HFFc6 (cell line): ENCODE measurements around the gene TWIST1. TPM values are rescaled to one million over a fixed set of nuclear protein-coding genes. Genes with fewer than 3 reads are reported as not detected.

Source experiments
- DNase-seq: peaks from one replicate; pipeline ENCODE4 v3.0.0-alpha.2; 2018
- H3K27ac Mint-ChIP-seq: 2 replicates; pipeline ENCODE4 v1.8.0; 2020; ENCODE audit warnings: mild to moderate bottlenecking, mixed read lengths
- H3K27me3 Mint-ChIP-seq: 2 replicates; pipeline ENCODE4 v1.8.0; 2021; ENCODE audit warnings: mild to moderate bottlenecking, moderate library complexity, mixed read lengths; ENCODE audit not compliant: insufficient read depth
- H3K36me3 Mint-ChIP-seq: 2 replicates; pipeline ENCODE4 v1.8.0; 2021; ENCODE audit warnings: low read depth, mixed read lengths
- H3K4me1 Mint-ChIP-seq: 2 replicates; pipeline ENCODE4 v1.8.0; 2020; ENCODE audit warnings: low read depth, mixed read lengths
- H3K4me3 Mint-ChIP-seq: 2 replicates; pipeline ENCODE4 v1.8.0; 2020; ENCODE audit warnings: mild to moderate bottlenecking, moderate library complexity, mixed read lengths
- H3K9me3 Mint-ChIP-seq: 2 replicates; pipeline ENCODE4 v1.8.0; 2020; ENCODE audit warnings: mild to moderate bottlenecking, mixed read lengths
- CTCF ChIP-seq: fragments of 200-600 bp; sonication (generic); IDR thresholded peaks from 2 replicates; pipeline ENCODE4 v1.5.0; 2021; ENCODE audit warnings: antibody characterized with exemption, mild to moderate bottlenecking
- total RNA-seq, 6 experiments: library from RNA; stranded (reverse); fragmentation: NEBNext Ultra II Directional; extraction: Animal tissue kit (Norgen Biotek cat#: 25700); gene quantifications; 2 replicates in 1 of 6; 3 replicates in 5 of 6; pipeline ENCODE4 v1.2.3, GENCODE V29; 2021

The TWIST1 gene
- total RNA-seq, 6 experiments from 2014 or later = 37.7 to 47.8 (median 46.9) TPM

GRCh38 chr7:19102884-19103283 is 14.6 kb downstream of the TWIST1 start:
- H3K4me1 Mint-ChIP-seq = peaks cover 98% of the 10 kb centered on the region
- DNase-seq = no peak
- peak overlapping the region; percentile 82 for H3K4me3 Mint-ChIP-seq

GRCh38 chr7:19101909-19102308 is 15.5 kb downstream of the TWIST1 start:
- Mint-ChIP-seq H3K27ac (peak overlapping the region; percentile 72), H3K36me3 (no peaks in the 10 kb centered on the region), H3K4me1 (peaks cover 98% of the 10 kb centered on the region), H3K4me3 (peak overlapping the region; percentile 82), H3K9me3 (no peaks in the 10 kb centered on the region), H3K27me3 (peaks cover 1% of the 10 kb centered on the region)
- TF ChIP-seq CTCF = no peak
- no peak for DNase-seq

More at GRCh38 chr7:19102884-19103283, 14.6 kb downstream of the TWIST1 start:
- H3K27me3 Mint-ChIP-seq = peaks cover 1% of the 10 kb centered on the region
- H3K36me3 Mint-ChIP-seq = no peaks in the 10 kb centered on the region
- no peaks in the 10 kb centered on the region for H3K9me3 Mint-ChIP-seq
- peak overlapping the region; percentile 77 for H3K27ac Mint-ChIP-seq
- TF ChIP-seq CTCF = no peak

- H3K27ac Mint-ChIP-seq = peak overlapping the region; percentile 72
- no peaks in the 10 kb centered on the region for H3K9me3 Mint-ChIP-seq
- DNase-seq = no peak
- TF ChIP-seq CTCF = no peak
- peaks cover 1% of the 10 kb centered on the region for H3K27me3 Mint-ChIP-seq
- peaks cover 97% of the 10 kb centered on the region for H3K4me1 Mint-ChIP-seq
- no peaks in the 10 kb centered on the region for H3K36me3 Mint-ChIP-seq
- peak overlapping the region; percentile 82 for H3K4me3 Mint-ChIP-seq
Observed at GRCh38 chr7:19101472-19101871, 16.0 kb downstream of the TWIST1 start.

- H3K36me3 Mint-ChIP-seq = no peaks in the 10 kb centered on the region
- peaks cover 97% of the 10 kb centered on the region for H3K4me1 Mint-ChIP-seq
- H3K4me3 Mint-ChIP-seq = peak overlapping the region; percentile 76
- H3K27me3 Mint-ChIP-seq = peaks cover 1% of the 10 kb centered on the region
- H3K9me3 Mint-ChIP-seq = no peaks in the 10 kb centered on the region
- no peak for DNase-seq
- no peak for TF ChIP-seq CTCF
- H3K27ac Mint-ChIP-seq = peak overlapping the region; percentile 76
Observed at GRCh38 chr7:19099924-19100323, 17.5 kb downstream of the TWIST1 start.

- Mint-ChIP-seq H3K27me3 (peaks cover 1% of the 10 kb centered on the region), H3K36me3 (no peaks in the 10 kb centered on the region), H3K27ac (peak overlapping the region; percentile 56), H3K9me3 (no peaks in the 10 kb centered on the region), H3K4me3 (peak overlapping the region; percentile 76), H3K4me1 (peaks cover 97% of the 10 kb centered on the region)
- TF ChIP-seq CTCF = no peak
- no peak for DNase-seq
Observed at GRCh38 chr7:19099194-19099593, 18.2 kb downstream of the TWIST1 start.

GRCh38 chr7:19098510-19098909 is 18.9 kb downstream of the TWIST1 start:
- H3K27ac Mint-ChIP-seq = peak overlapping the region; percentile 56
- no peaks in the 10 kb centered on the region for H3K9me3 Mint-ChIP-seq
- peaks cover 93% of the 10 kb centered on the region for H3K4me1 Mint-ChIP-seq
- peaks cover 1% of the 10 kb centered on the region for H3K27me3 Mint-ChIP-seq
- no peaks in the 10 kb centered on the region for H3K36me3 Mint-ChIP-seq
- TF ChIP-seq CTCF = no peak
- peak overlapping the region; percentile 76 for H3K4me3 Mint-ChIP-seq
- no peak for DNase-seq
